Smooth muscle cell (in vitro differentiated cells): ENCODE results near the gene PIGL. TPM values are rescaled to one million over a fixed set of nuclear protein-coding genes. Genes with fewer than 3 reads are reported as not detected.

Source experiments
- DNase-seq: peaks from one replicate; lab custom pipeline; 2025; ENCODE audit not compliant: unreplicated experiment; lab: John Stamatoyannopoulos, UW
- H2AFZ ChIP-seq: fragments of 200-600 bp; sonication (generic); 2 replicates; pipeline ENCODE4 v1.6.0; 2016; ENCODE audit warnings: antibody characterized with exemption, low read depth, mild to moderate bottlenecking
- H3F3A ChIP-seq: fragments of 200-600 bp; sonication (generic); 2 replicates; pipeline ENCODE4 v1.6.0; 2017; ENCODE audit warnings: antibody characterized with exemption, low read depth
- H3K27ac ChIP-seq: fragments of 200-600 bp; sonication (generic); 2 replicates; pipeline ENCODE4 v1.5.1; 2016; ENCODE audit warnings: low read depth, mild to moderate bottlenecking
- H3K27me3 ChIP-seq: fragments of 200-600 bp; sonication (generic); 2 replicates; pipeline ENCODE4 v1.6.1; 2016; ENCODE audit warnings: low read depth, mild to moderate bottlenecking
- H3K36me3 ChIP-seq: fragments of 200-600 bp; sonication (generic); 2 replicates; pipeline ENCODE4 v1.5.1; 2016; ENCODE audit warnings: low read depth
- H3K4me1 ChIP-seq: fragments of 200-600 bp; sonication (generic); 2 replicates; pipeline ENCODE4 v1.5.1; 2016; ENCODE audit warnings: low read depth
- H3K4me2 ChIP-seq: fragments of 200-600 bp; sonication (generic); 2 replicates; pipeline ENCODE4 v1.6.0; 2016; ENCODE audit warnings: mild to moderate bottlenecking
- H3K4me3 ChIP-seq: fragments of 200-600 bp; sonication (generic); 2 replicates; pipeline ENCODE4 v1.5.1; 2016; ENCODE audit warnings: mild to moderate bottlenecking
- H3K79me2 ChIP-seq: fragments of 200-600 bp; sonication (generic); 2 replicates; pipeline ENCODE4 v1.6.0; 2016; ENCODE audit warnings: low read depth, mild to moderate bottlenecking
- H3K9ac ChIP-seq: fragments of 200-600 bp; sonication (generic); 2 replicates; pipeline ENCODE4 v1.6.0; 2016; ENCODE audit warnings: low read depth
- H3K9me3 ChIP-seq: fragments of 200-600 bp; sonication (generic); replicated peaks from 2 replicates; pipeline ENCODE4 v1.5.1; 2016; ENCODE audit warnings: low read depth
- H4K20me1 ChIP-seq: fragments of 200-600 bp; sonication (generic); 2 replicates; pipeline ENCODE4 v1.6.0; 2016; ENCODE audit warnings: low read depth
- CTCF ChIP-seq: fragments of 200-600 bp; sonication (generic); IDR thresholded peaks from 2 replicates; pipeline ENCODE4 v1.5.1; 2017; ENCODE audit warnings: borderline replicate concordance, mild to moderate bottlenecking, antibody characterized with exemption; ENCODE audit not compliant: insufficient read depth, poor library complexity, severe bottlenecking
- WGBS: methylation state at CpG from one replicate; pipeline ENCODE4 v1.1.7; 2016; ENCODE audit warnings: low lambda C conversion rate; 5-methylcytosine and 5-hydroxymethylcytosine counted together
- polyA plus RNA-seq: library from polyadenylated mRNA; unstranded; fragments of >200 nt; fragmentation: Nextera tagmentation; extraction: Ambion mirVana; gene quantifications from 2 replicates; pipeline ENCODE4 v1.2.1, GENCODE V29; 2016
- total RNA-seq: library from RNA; depleted of rRNA; stranded (reverse); fragments of >200 nt; gene quantifications from 2 replicates; pipeline ENCODE4 v1.2.3, GENCODE V29; 2014

The PIGL gene
- total and polyA plus RNA-seq, 2 experiments from 2014 or later, result 20.2 to 56.0 TPM

- DNase-seq, result no peak
- TF ChIP-seq CTCF, result no peak
- 95% methylated on average over 4 of the region's 4 CpGs for WGBS
- Histone ChIP-seq H3K4me1 (no peaks in the 10 kb centered on the region), H3K9ac (no peak overlapping the region), H3K4me3 (no peak overlapping the region), H3K4me2 (no peak overlapping the region), H3K36me3 (no peaks in the 10 kb centered on the region), H4K20me1 (no peaks in the 10 kb centered on the region), H3K9me3 (no peaks in the 10 kb centered on the region), H3K27me3 (no peaks in the 10 kb centered on the region), H3F3A (no peaks in the 10 kb centered on the region), H2AFZ (no peak overlapping the region), H3K27ac (no peak overlapping the region), H3K79me2 (no peaks in the 10 kb centered on the region)
Observed at GRCh38 chr17:16342979-16343378, 126.0 kb downstream of the PIGL start.

GRCh38 chr17:16343569-16343968 lies 126.6 kb downstream of the PIGL start:
- Histone ChIP-seq H3K79me2 (no peaks in the 10 kb centered on the region), H3K4me1 (no peaks in the 10 kb centered on the region), H4K20me1 (no peaks in the 10 kb centered on the region), H3K36me3 (no peaks in the 10 kb centered on the region), H3K4me2 (no peak overlapping the region), H3F3A (no peaks in the 10 kb centered on the region), H3K9ac (no peak overlapping the region), H3K4me3 (no peak overlapping the region), H3K9me3 (no peaks in the 10 kb centered on the region), H3K27me3 (no peaks in the 10 kb centered on the region), H3K27ac (no peak overlapping the region), H2AFZ (no peak overlapping the region)
- WGBS, result 100% methylated on average over 3 of the region's 3 CpGs
- no peak for TF ChIP-seq CTCF
- DNase-seq, result no peak

GRCh38 chr17:16345565-16345964 lies 128.6 kb downstream of the PIGL start:
- H3K79me2 ChIP-seq, result peaks cover 3% of the 10 kb centered on the region
- no peak overlapping the region for H3K27ac ChIP-seq
- TF ChIP-seq CTCF, result no peak
- H3K9ac ChIP-seq, result no peak overlapping the region
- H3K4me3 ChIP-seq, result no peak overlapping the region
- H3K4me2 ChIP-seq, result no peak overlapping the region
- H2AFZ ChIP-seq, result no peak overlapping the region
- H3F3A ChIP-seq, result no peaks in the 10 kb centered on the region
- H3K4me1 ChIP-seq, result no peaks in the 10 kb centered on the region
- DNase-seq, result no peak
- H4K20me1 ChIP-seq, result no peaks in the 10 kb centered on the region
- no peaks in the 10 kb centered on the region for H3K27me3 ChIP-seq
- WGBS, result 92% methylated on average over 5 of the region's 5 CpGs
- no peaks in the 10 kb centered on the region for H3K36me3 ChIP-seq
- no peaks in the 10 kb centered on the region for H3K9me3 ChIP-seq

GRCh38 chr17:16346721-16347271 lies 129.8 kb downstream of the PIGL start:
- peaks cover 8% of the 10 kb centered on the region for H3K4me1 ChIP-seq
- H3F3A ChIP-seq, result no peaks in the 10 kb centered on the region
- H3K36me3 ChIP-seq, result no peaks in the 10 kb centered on the region
- no peak overlapping the region for H3K9ac ChIP-seq
- no peak overlapping the region for H2AFZ ChIP-seq
- H3K27me3 ChIP-seq, result no peaks in the 10 kb centered on the region
- H4K20me1 ChIP-seq, result no peaks in the 10 kb centered on the region
- 94% methylated on average over 6 of the region's 6 CpGs for WGBS
- no peaks in the 10 kb centered on the region for H3K9me3 ChIP-seq
- H3K27ac ChIP-seq, result no peak overlapping the region
- DNase-seq, result no peak
- H3K4me2 ChIP-seq, result no peak overlapping the region
- no peak overlapping the region for H3K4me3 ChIP-seq
- TF ChIP-seq CTCF, result no peak
- peaks cover 9% of the 10 kb centered on the region for H3K79me2 ChIP-seq
